Muscle of leg (tissue), 11 donors: ENCODE data around the gene SIRPA. TPM values are rescaled to one million over a fixed set of nuclear protein-coding genes. Genes with fewer than 3 reads are reported as not detected.

Experiments used
- DNase-seq: peaks from one replicate; pipeline ENCODE4 v3.0.0; 2013
- H3K27ac ChIP-seq: one replicate; pipeline ENCODE4 v1.5.1; 2013; ENCODE audit warnings: mild to moderate bottlenecking, low read length, control low read depth
- H3K27me3 ChIP-seq: one replicate; pipeline ENCODE4 v1.6.1; 2013; ENCODE audit warnings: low read length; ENCODE audit not compliant: control insufficient read depth, insufficient read depth
- H3K36me3 ChIP-seq: one replicate; pipeline ENCODE4 v1.6.1; 2013; ENCODE audit warnings: low read length; ENCODE audit not compliant: control insufficient read depth, insufficient read depth
- H3K4me1 ChIP-seq: one replicate; pipeline ENCODE4 v1.6.1; 2013; ENCODE audit warnings: low read length; ENCODE audit not compliant: control insufficient read depth, insufficient read depth
- H3K4me3 ChIP-seq: one replicate; pipeline ENCODE4 v1.5.1; 2013; ENCODE audit warnings: low read length, control low read depth
- H3K9me3 ChIP-seq: replicated peaks from 2 replicates; pipeline ENCODE4 v1.6.1; 2013; ENCODE audit warnings: low read depth, low read length; ENCODE audit not compliant: control insufficient read depth
- WGBS: methylation state at CpG from one replicate; pipeline ENCODE4 v1.1.5; 2013; ENCODE audit warnings: missing lambda C conversion rate; ENCODE audit not compliant: insufficient coverage; 5-methylcytosine and 5-hydroxymethylcytosine counted together
- polyA plus RNA-seq, 8 donors: library from polyadenylated mRNA; unstranded; fragments of 120-200 nt; gene quantifications; one replicate each; pipeline versions ENCODE4 v1.2.1 to v1.2.3, GENCODE V29; 2013; ENCODE audit warnings: inconsistent platforms in 1 of 8, low replicate concordance in 1 of 8; ENCODE audit not compliant: insufficient read length in 8 of 8, insufficient read depth in 1 of 8
- total RNA-seq: library from RNA; stranded (reverse); fragments of 120-200 nt; gene quantifications from one replicate; pipeline ENCODE4 v1.2.4, GENCODE V29; 2013

The SIRPA gene
- total and polyA plus RNA-seq, 9 donors: 13.3 to 28.4 (median 24.9) TPM

GRCh38 chr20:1866834-1867233 is 28.4 kb upstream of the SIRPA start:
- 26% methylated on average over 2 of the region's 3 CpGs for WGBS

GRCh38 chr20:1867495-1868260 is 27.5 kb upstream of the SIRPA start:
- Histone ChIP-seq H3K9me3 (no peaks in the 10 kb centered on the region), H3K4me1 (peaks cover 5% of the 10 kb centered on the region), H3K36me3 (no peaks in the 10 kb centered on the region), H3K27ac (no peak overlapping the region), H3K27me3 (peaks cover 7% of the 10 kb centered on the region), H3K4me3 (no peak overlapping the region)
- no peak for DNase-seq
- WGBS: no CpG with 5 or more reads among the region's 3 CpGs

More at GRCh38 chr20:1866834-1867233, 28.4 kb upstream of the SIRPA start:
- Histone ChIP-seq H3K4me1 (peaks cover 12% of the 10 kb centered on the region), H3K27me3 (peaks cover 8% of the 10 kb centered on the region), H3K9me3 (no peaks in the 10 kb centered on the region), H3K27ac (no peak overlapping the region), H3K4me3 (no peak overlapping the region), H3K36me3 (no peaks in the 10 kb centered on the region)
- no peak for DNase-seq

GRCh38 chr20:1868856-1869255 is 26.4 kb upstream of the SIRPA start:
- no peak for DNase-seq
- no peaks in the 10 kb centered on the region for H3K36me3 ChIP-seq

GRCh38 chr20:1870323-1870722 is 24.9 kb upstream of the SIRPA start:
- 83% methylated on average over 2 of the region's 4 CpGs for WGBS
- Histone ChIP-seq H3K4me3 (no peak overlapping the region), H3K4me1 (peaks cover 5% of the 10 kb centered on the region), H3K36me3 (no peaks in the 10 kb centered on the region), H3K27me3 (peaks cover 4% of the 10 kb centered on the region), H3K9me3 (no peaks in the 10 kb centered on the region), H3K27ac (no peak overlapping the region)
- DNase-seq: no peak

More at GRCh38 chr20:1868856-1869255, 26.4 kb upstream of the SIRPA start:
- Histone ChIP-seq H3K27ac (no peak overlapping the region), H3K27me3 (peaks cover 5% of the 10 kb centered on the region), H3K4me1 (peaks cover 5% of the 10 kb centered on the region), H3K9me3 (no peaks in the 10 kb centered on the region), H3K4me3 (no peak overlapping the region)
- WGBS: 59% methylated on average over 3 of the region's 3 CpGs

- H3K9me3 ChIP-seq: no peaks in the 10 kb centered on the region
- DNase-seq: no peak
- H3K27ac ChIP-seq: no peak overlapping the region
- H3K36me3 ChIP-seq: no peaks in the 10 kb centered on the region
- 34% methylated on average over 16 of the region's 17 CpGs for WGBS
- peaks cover 5% of the 10 kb centered on the region for H3K4me1 ChIP-seq
- no peak overlapping the region for H3K4me3 ChIP-seq
- peaks cover 4% of the 10 kb centered on the region for H3K27me3 ChIP-seq
Measured at GRCh38 chr20:1870792-1871550, 24.2 kb upstream of the SIRPA start.

GRCh38 chr20:1871807-1872458 is 23.3 kb upstream of the SIRPA start:
- Histone ChIP-seq H3K4me1 (peaks cover 5% of the 10 kb centered on the region), H3K36me3 (no peaks in the 10 kb centered on the region), H3K9me3 (no peaks in the 10 kb centered on the region), H3K4me3 (no peak overlapping the region), H3K27me3 (peaks cover 2% of the 10 kb centered on the region), H3K27ac (no peak overlapping the region)
- DNase-seq: no peak
- WGBS: 93% methylated on average over 4 of the region's 7 CpGs

- Histone ChIP-seq H3K9me3 (no peaks in the 10 kb centered on the region), H3K4me1 (peaks cover 2% of the 10 kb centered on the region), H3K4me3 (no peak overlapping the region), H3K27me3 (peaks cover 2% of the 10 kb centered on the region), H3K27ac (no peak overlapping the region), H3K36me3 (no peaks in the 10 kb centered on the region)
- WGBS: 100% methylated on average over 1 of the region's 3 CpGs
- no peak for DNase-seq
Measured at GRCh38 chr20:1872459-1873097, 22.6 kb upstream of the SIRPA start.

GRCh38 chr20:1874450-1875182 is 20.6 kb upstream of the SIRPA start:
- Histone ChIP-seq H3K36me3 (no peaks in the 10 kb centered on the region), H3K9me3 (no peaks in the 10 kb centered on the region), H3K27me3 (peaks cover 4% of the 10 kb centered on the region), H3K27ac (no peak overlapping the region), H3K4me3 (no peak overlapping the region), H3K4me1 (no peaks in the 10 kb centered on the region)
- 54% methylated on average over 15 of the region's 19 CpGs for WGBS
- DNase-seq: no peak

- Histone ChIP-seq H3K27me3 (peaks cover 7% of the 10 kb centered on the region), H3K4me3 (no peak overlapping the region), H3K36me3 (no peaks in the 10 kb centered on the region), H3K27ac (no peak overlapping the region), H3K4me1 (no peaks in the 10 kb centered on the region), H3K9me3 (no peaks in the 10 kb centered on the region)
- DNase-seq: no peak
- WGBS: 80% methylated on average over 1 of the region's 4 CpGs
Measured at GRCh38 chr20:1875183-1875554, 20.0 kb upstream of the SIRPA start.
